DMS 273 treated with DMSO at 0.1 percent for 48 hours (cell line): ENCODE results near the gene RRAD.
"Not testable (repeated sequence)": the region's sequence is repeated elsewhere in the genome, so short reads cannot be mapped to it uniquely, and the experiment has no call there.

Source experiments
- DNase-seq: peaks from one replicate; lab custom pipeline; 2025; lab: John Stamatoyannopoulos, UW

Gene RRAD

DNA sequence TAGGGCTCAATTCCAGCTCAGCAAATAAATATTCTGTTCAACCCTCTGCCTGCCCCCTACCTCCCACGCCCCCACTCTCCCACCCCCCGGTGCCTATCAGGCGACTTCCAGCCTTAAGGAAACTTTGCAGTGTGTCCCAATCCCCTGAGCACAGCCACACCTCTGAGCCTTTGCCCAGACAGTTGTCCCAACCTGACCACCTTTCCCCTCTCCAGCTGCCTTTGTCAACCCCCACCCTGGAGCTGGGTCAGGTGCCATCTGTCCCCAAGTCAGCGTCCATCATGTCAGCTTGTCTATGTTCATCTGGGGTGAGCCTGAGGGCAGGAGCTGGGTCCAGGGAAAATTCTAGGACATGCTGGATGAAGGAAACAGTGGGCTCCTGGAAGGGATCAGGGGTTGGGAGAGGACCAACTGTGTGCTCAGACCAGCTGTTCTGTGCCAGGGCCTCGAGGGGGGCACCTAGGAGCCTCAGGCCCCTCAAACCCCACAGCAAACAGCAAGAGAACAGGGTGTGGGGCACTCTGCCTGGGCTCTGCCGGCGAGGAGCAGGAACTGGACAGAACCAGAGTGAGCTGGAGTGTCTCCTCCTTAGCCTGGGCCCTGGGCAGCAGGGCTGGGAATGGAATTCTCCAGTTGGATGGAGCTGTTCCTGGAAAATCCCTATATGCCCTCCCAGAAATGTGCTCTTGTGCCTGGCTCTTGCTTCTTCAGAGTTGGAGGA is 24.5 kb downstream of the RRAD start:
- no peak for DNase-seq

GRCh38 chr16:66899945-66900710 is 25.2 kb downstream of the RRAD start:
- no peak for DNase-seq

GRCh38 chr16:66899310-66899944 is 25.9 kb downstream of the RRAD start:
- DNase-seq: no peak

- DNase-seq: no peak
Observed at GRCh38 chr16:66898933-66899309, 26.4 kb downstream of the RRAD start.

- DNase-seq: no peak
Observed at GRCh38 chr16:66898207-66898606, 27.1 kb downstream of the RRAD start.

GRCh38 chr16:66896682-66897081 is 28.7 kb downstream of the RRAD start:
- DNase-seq: not testable (repeated sequence)

DNA sequence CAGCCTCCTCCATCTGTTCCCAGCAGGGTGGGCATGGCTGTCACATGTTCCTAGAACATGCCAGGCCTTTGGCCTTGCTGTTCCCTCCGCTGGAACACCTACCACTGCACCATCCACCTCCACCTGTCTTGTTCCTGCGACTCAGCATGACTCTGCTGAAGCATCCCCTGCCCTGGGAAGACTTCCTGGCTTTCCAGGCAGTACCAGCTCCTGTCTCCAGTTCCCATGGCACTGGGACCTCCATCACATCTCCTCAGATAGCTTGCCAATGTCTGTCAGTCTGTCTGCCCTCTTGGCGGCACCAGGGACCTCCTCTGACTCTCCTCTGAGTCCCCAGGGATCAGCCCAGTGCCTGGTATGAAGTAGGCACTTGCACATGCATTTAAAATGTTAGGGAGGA is 29.3 kb downstream of the RRAD start:
- no peak for DNase-seq

DNA sequence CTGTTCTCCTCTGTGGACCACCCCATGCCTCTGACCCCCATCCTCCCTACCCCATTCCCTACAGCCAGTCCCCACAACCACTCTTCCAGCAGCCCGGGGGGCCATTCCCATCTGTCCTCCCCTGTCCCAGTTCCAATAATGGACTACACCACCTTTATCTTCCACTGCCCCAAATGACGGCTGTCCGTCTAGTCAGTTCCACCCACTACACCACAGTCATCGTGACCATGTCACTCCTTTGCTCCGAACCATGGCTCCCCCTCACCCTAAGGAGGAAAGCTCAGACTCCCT is 29.7 kb downstream of the RRAD start:
- no peak for DNase-seq

DNA sequence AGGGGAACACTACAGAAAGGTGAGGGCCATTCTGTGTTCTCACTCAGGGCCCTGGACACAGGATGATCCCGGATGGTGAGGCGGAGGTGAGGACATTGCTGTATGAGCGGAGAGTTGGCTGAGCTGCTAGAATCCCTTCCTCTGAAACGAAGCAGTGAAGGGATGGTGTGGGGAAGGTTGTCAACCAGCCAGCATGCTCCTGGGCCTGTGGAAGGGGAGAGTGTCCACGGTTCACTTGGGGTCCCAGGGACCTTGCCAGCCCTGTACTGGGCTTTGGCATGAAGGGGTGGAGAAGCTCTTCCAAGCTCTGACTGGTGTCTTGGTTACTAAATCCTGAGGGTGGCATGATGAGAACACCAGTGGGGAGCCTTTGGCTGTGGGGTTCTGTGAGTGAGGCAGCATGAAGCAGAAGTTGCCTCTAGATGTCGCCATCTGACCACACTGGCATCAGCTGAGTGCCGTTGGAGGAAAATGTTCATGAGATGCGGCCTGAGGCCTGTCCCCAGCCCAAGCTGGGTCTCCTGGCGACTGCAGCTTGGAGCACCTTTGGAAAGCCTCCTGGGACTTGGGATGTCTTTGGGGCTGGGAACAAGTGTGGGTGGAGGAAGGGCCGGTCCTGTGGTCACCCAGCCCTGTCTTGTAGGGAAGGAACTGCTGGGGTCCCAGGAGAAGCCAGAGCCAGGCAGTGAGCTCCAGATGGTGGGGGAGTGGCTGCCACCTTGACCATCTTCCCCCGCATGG is 30.2 kb downstream of the RRAD start:
- no peak for DNase-seq

GRCh38 chr16:66894055-66894454 is 31.3 kb downstream of the RRAD start:
- no peak for DNase-seq

GRCh38 chr16:66891797-66892196 is 33.5 kb downstream of the RRAD start:
- no peak for DNase-seq

DNA sequence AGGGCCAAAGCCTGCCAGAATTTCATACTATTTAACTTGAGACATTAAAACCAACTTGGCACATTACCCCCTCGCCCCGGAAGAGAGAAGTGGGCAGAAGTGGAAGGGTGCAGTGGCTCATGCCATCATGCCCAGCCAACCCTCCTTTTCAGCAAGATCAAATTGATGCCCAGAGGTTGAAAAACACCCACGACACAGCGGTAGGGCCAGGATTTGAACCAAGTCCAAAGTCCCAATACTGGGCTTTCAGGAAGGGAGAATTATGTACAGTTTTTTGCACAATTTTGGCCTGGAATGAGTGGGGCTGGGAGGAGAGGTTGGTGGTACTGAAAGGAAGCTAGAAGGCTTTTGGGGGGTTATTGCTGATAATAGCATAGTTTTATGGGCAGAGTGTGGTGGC is 34.0 kb downstream of the RRAD start:
- no peak for DNase-seq

- DNase-seq: no peak
Observed at GRCh38 chr16:66890799-66891198, 34.5 kb downstream of the RRAD start.

GRCh38 chr16:66889622-66890021 is 35.7 kb downstream of the RRAD start:
- DNase-seq: no peak

DNA sequence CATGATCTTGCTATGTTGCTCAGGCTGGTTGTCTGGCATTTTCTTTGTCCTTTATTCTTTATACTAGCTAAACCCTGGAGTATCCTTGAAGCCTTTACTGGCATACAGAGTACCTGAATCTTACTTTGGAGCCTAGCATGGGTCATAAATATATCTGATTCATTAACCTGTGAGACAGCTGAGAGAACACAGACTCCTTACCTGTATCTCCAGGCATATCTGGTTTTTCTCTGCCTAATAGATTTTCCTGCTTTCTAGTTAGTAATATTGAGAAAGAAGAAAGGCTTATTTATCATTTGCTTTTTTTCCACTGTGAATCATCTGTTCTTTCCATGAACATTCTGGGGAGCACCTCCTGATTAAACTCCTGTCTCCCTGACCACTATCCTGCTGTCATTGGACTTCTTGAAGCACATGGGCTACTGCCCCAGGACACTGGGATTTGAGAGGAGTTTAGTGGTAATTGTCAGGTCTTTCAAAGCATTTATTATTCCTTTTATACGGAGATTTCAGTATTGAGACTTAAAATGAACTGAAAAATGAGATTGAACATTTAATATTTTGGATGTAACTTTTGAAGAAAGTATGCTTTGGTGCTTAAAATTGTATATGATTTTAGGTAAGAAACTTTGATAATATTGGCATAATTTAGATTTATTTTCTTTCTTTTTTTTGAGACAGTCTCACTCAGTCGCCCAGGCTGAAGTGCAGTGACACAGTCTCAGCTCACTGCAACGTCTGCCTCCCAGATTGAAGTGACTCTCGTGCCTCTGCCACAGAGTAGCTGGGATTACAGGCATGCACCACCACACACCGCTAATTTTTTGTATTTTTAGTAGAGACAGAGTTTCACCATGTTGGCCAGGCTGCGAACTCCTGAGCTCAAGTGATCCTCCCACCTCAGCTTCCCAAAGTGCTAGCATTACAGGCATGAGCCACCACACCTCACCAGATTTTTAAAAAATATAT is 36.4 kb downstream of the RRAD start:
- no peak for DNase-seq

DNA sequence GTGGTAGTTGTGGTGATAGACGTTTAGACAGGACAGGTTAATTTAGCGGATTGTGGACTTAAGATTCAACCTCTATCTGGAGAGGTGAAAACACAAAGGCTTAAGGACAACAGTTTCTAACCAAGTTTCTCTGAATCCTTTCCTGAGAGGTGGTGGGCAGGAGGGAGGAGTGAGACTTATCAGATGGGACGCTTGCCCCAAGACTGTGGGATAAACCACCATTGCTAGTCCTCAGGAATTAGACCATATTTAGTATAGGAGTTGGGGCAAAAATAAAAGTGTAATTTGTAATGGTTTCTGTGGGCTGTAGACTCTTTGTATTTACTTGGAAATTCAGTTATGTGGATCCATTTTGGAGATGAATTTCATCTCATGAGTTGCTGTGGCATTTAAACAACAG is 38.4 kb downstream of the RRAD start:
- DNase-seq: no peak

DNA sequence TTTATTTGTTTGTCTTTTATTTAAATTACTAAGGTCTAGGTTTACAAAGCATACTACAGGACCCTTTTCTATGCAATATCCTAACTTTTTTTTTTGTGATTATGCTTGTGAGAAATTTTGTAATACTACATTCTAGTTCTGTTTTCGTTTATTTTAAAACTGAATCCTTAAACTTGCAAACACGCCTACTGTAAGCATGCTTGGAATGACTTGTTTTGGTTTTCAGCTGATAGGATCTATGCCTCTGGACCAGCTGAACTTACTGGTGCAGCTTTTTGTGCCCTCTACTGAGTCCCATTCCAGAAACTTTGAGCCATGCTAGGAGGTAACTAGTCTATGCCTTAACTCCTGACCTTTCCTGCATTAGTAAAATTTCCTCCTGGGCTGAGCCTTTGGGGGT is 39.0 kb downstream of the RRAD start:
- no peak for DNase-seq

- DNase-seq: no peak
Observed at GRCh38 chr16:66885491-66885890, 39.8 kb downstream of the RRAD start.

DNA sequence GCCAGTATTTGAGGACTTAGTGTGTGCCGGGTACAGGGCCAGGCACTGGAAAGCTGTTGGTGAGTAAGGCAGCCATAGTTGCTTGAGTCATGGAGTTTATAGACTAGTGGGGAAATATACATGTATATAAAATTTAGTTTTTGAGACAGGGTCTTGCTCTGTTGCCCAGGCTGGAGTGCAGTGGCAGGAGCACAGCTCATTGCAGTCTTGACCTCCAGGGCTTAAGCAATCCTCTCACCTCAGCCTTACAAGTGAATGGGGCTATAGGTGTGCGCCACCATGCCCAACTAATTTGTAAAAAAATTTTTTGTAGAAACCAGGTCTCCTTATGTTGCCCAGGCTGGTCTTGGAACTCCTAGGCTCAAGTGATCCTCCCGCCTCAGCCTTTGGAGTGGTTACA is 42.6 kb downstream of the RRAD start:
- DNase-seq: no peak

DNA sequence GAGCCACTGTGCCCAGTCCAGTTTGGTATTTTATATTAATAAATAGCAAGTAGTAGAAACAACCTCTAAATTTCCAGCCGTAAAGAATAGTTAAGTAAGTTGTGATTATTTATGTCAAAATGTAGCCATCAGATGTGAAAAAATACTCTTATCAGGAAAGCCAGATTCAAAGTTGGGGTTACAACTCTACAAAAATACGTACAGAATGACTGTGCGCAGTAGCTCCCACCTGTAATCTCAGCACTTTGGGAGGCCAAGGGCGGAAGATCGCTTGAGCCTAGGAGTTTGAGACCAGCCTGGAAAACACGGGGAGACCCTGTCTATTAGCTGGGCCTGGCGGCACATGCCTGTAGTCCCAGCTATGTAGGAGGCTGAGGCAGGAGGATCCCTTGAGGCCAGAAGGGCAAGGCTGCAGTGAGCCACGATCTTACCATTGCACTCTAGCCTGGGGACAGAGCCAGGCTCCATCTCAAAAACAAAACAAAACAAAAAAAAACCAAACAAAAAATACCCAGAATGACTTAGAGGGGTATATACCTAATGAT is 43.3 kb downstream of the RRAD start:
- no peak for DNase-seq

DNA sequence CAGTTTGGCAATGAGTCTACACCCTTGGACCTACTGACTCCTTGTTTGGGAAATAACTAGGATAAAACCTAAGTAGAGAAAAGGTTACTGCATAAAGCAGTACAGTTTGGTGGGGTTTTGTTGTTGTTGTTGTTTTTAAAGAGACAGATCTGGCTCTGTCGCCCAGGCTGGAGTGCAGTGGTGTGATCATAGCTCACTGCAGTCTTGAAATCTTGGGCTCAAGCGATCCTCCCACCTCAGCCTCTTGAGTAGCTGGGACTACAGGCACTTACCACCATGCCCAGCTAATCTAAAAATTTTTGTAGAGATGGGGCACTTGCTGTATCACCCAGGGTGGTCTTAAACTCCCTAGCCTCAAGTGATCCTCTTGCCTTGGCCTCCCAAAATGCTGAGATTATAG is 43.8 kb downstream of the RRAD start:
- DNase-seq: no peak
